ENCODE results near the gene ZNF141. TPM values are rescaled to one million over a fixed set of nuclear protein-coding genes. Genes with fewer than 3 reads are reported as not detected.
"Not testable (repeated sequence)": the region's sequence is repeated elsewhere in the genome, so short reads cannot be mapped to it uniquely, and the experiment has no call there.

ZNF141 gene
- 80.8 TPM for total RNA-seq

- peak; percentile 95 for DNase-seq
Observed at GRCh38 chr4:337143-337931, at the start of gene ZNF141. TSS of gene ZNF141 (plus strand) at chr4:337814. CDS start at chr4:337984, 170 bp downstream.

- no peak for DNase-seq
Observed at GRCh38 chr4:288891-289290, 48.7 kb upstream of the ZNF141 start.

- no peak for DNase-seq
Observed at GRCh38 chr4:294732-295131, 42.9 kb upstream of the ZNF141 start.

GRCh38 chr4:302381-302780 is 35.2 kb upstream of the ZNF141 start:
- no peak for DNase-seq

DNA sequence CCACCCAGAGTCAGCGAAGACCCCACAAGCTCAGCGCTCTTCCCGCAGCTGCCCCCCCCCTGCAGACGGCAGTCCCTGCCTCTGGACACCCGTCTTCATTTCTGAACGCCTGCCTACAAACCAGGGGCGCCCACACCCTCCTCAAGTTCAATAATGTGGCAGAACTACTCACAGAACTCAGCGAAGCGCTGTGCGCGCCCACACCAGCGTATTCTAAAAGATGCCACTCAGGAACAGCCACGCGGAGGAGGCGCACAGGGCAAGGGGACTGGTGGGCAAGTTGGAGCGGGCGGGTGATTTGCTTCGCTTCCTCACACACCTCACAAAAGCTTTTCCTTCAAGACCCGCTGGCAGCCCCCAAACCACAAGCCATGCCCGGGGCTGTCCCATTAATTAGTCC is 33.1 kb upstream of the ZNF141 start:
- not testable (repeated sequence) for DNase-seq

DNA sequence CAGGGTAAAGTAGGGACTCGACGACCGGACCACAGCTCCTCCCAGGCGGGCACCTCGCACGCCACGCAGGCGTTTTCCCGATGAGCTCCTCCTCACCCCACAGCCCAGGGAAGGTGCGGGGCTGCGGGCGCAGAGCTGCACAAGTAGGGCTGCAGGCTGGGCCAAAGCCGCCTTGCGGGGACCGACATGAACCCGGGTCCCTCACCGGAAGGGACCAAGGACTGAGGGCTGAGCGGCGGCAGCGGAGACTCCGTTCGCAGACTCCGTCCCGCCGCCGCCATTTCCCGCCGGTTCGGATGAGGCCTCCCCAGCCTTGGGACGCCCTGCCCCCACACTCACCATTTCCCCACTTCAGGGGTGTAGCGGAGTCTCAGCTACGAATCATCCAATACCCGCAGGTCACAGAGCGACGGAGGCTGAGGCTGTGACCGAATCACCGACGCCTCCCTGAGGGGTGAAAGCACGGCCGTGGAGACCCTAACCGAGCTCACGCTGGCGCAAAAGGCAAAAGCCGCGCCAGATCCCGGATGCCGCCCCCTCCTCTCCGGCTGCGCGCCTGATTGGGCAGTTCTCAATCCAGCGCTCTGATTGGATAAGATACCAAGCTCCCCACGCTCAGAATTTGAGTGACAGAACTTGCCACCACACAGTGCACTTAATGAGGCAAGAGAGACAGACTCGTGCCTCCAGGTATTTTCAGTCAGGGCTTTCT is 32.5 kb upstream of the ZNF141 start, which contains the start of gene ZNF732:
ZNF732 (minus strand) TSS at position 506 of the 712 bp plus-strand sequence; CDS start at position 342, 164 bp downstream.
- DNase-seq, result peak; percentile 21

- no peak for DNase-seq
Observed at GRCh38 chr4:306551-306961, 31.1 kb upstream of the ZNF141 start.

- DNase-seq, result no peak
Observed at GRCh38 chr4:309807-310206, 27.8 kb upstream of the ZNF141 start.

GRCh38 chr4:314296-314903 is 23.2 kb upstream of the ZNF141 start:
- DNase-seq, result no peak

- DNase-seq, result no peak
Observed at GRCh38 chr4:328729-329128, 8.9 kb upstream of the ZNF141 start.

GRCh38 chr4:335515-335914 is 2.1 kb upstream of the ZNF141 start:
- DNase-seq, result no peak

DNA sequence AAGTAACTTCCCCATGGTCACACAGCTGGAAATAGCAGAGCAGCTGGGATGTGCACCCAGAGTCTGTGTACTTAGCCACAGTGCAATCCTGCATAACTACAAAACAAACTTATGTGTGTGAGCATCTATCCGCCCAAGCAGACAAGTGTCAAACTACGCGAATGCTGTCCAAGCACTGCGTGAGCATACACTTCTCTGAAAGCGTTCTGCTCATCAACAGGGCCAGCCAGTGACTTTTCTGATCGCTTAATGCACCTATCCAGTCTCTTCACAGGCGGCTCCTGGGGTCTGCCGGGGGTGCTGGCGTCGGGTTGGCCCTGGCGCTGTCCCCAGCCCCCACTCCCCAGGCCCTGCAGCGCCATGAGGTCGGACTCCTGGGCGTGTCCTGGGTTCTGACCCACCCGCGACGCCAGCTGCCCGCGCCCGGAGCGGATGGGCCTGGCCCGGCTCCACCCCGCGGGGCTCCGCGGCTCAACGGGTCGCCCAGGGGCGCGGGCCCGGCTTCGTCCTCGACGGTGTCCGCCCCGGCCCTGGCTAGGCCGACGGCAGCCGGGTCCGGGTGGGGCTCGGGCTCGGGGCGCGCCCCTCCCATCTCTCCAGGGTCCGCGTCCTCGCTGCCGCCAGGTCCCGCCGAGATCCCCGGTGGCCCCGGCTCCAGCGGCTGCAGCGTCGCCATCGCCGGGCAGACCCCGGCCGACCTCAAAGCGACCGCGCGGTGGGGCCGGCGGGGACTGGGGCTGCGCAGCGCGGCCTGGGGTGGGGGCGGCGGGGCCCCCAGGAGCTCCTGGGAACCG is 1.3 kb upstream of the ZNF141 start:
- no peak for DNase-seq

- no peak for DNase-seq
Observed at GRCh38 chr4:336893-337142, 796 bp upstream of the ZNF141 start.

DNA sequence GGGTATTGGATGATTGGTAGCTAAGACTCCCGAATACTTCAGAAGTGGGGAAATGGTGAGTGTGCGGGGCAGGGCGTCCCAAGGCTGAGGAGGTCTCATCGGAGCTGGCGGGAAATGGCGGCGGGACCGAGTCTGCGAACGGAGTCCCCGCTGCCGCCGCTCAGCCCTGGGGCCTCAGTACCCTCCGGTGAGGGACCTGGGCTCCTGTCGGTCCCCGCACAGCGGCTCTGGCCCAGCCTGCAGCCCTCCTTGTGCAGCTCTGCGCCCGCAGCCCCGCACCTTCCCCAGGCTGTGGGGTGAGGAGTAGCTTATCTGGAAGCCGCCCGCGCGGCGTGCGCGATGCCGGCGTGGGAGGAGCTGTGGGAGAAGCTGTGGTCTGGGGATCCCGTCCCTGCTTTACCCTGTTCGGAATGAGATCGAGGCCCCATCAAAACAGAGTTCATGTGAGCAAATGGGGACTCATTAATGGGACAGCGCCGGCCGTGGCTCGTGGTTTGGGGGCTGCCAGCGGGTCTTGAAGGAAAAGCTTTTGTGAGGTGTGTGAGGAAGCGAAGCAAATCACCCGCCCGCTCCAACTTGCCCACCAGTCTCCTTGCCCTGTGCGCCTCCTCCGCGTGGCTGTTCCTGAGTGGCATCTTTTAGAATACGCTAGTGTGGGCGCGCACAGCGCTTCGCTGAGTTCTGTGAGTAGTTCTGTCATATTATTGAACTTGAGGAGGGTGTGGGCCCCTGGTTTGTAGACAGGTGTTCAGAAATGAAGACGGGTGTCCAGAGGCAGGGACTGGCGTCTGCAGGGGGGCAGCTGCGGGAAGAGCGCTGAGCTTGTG is 531 bp downstream of the ZNF141 start:
- no peak for DNase-seq

DNA sequence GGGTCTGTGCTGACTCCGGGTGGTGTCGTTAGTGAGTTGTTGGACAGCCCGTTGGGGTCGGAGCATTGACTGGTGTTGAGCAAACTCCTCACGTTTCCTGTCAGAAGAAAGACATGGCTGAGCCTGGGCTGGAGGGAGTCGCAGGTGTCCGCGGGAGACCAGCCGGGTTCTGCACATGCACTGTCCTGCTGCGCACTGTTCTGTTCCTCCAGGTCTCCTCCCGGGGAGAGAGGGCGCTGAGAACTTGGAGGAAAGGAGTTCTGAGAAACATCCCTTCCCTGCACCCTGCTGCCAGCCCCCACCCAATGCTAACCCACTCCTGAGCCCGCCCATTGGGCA is 1.1 kb downstream of the ZNF141 start:
- DNase-seq, result no peak

GRCh38 chr4:340011-340410 is 2.4 kb downstream of the ZNF141 start:
- no peak for DNase-seq

- DNase-seq, result no peak
Observed at GRCh38 chr4:373062-373839, 35.6 kb downstream of the ZNF141 start.

DNA sequence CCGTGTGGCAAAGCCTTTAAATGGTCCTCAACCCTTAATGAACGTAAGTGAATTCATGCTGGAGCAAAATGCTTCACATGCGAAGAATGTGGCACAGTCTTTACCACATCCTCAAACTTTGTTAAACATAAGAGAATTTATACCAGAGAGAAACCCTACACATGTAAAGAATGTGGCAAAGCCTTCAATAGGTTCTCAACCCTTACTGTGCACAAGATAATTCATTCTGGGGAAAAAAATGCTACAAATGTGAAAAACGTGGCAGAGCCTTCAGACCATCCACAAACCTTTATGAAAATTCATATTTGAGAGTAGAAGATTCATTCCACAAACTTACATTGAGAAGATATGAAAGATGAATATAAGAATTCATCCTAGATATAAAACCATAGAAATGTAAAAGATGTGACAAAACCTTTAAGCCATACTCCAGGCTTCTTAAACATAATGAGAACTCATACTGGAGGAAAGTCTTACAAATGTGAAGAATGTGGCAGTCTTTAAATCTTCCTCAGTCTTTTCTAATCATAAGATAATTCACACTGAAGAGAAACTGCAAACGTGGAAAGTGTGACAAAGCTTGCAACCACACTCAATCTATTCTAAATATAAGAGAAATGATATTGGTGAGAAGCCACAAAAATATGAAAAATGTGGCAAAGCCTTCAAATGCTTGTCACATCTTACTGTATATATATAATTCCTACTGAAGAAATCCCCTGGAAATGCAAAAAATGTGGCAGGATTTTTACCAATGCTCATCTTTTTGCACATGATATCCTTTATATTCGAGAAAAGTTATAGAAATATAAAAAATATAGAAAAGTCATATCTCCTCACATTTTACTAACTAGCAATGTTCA is 36.9 kb downstream of the ZNF141 start:
- no peak for DNase-seq

DNA sequence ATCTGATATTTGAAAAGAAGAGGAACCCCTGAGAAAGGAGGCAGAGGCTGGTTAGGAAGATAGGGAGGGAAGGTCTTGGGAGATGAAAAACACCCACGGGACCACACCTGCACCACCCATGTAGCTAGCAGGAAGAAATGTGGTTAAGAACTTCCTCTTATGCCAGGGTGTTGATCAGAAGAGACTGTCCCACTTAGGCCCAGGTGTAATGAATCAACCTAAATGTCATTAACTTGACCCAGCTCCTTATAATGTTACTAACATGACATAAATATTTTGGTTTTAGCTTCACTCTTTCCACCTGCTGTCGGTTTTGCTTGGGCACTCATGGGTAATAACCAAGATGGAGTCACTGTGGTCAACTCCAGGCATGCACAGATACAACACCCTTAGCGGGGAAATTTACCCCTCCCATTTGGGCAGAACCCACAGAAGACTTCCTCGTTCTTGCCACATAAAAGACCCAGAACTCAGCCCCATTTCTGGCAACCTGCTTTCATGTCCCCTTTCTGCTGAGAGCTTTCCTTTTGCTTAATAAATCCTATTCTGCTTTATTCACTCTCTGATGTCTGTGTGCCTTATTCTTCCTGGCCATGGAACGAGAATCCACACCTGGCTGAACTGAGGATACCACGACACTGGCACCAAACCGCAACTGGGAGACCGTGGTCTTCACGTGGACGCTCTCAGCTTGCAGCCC is 46.8 kb downstream of the ZNF141 start:
- no peak for DNase-seq
